Panc1 (cell line): Measurements from ENCODE around the gene CDK14.

ENCODE experiments used
- CTCF ChIP-seq: fragments of 450-650 bp; IDR thresholded peaks from 2 replicates; pipeline ENCODE4 v1.5.1; 2017; ENCODE audit warnings: mild to moderate bottlenecking
- POLR2AphosphoS5 ChIP-seq: IDR thresholded peaks from 2 replicates; pipeline ENCODE4 v1.6.1; 2012; ENCODE audit warnings: mild to moderate bottlenecking, low read depth, low read length, moderate library complexity

GRCh38 chr7:91005841-91006240 is 409.7 kb downstream of the CDK14 start:
- no peak for TF ChIP-seq CTCF
- TF ChIP-seq POLR2AphosphoS5: no peak
